Posterior vena cava (tissue), 2 donors: ENCODE results near the gene RHOV. TPM values are rescaled to one million over a fixed set of nuclear protein-coding genes. Genes with fewer than 3 reads are reported as not detected.
"Not testable (repeated sequence)": the region's sequence is repeated elsewhere in the genome, so short reads cannot be mapped to it uniquely, and the experiment has no call there.

ENCODE experiments used
- DNase-seq: peaks from one replicate; pipeline ENCODE4 v3.0.0-alpha.2; 2020; ENCODE audit warnings: low spot score
- intact Hi-C, 2 donors: fragments of 100-400 bp; cut with DNase I; formaldehyde crosslinking; loops; one replicate each; pipeline versions ENCODE4 v1.14.1 to v1.14.2; 2022 to 2023
- total RNA-seq, 2 donors: library from RNA; stranded (reverse); fragmentation: NEBNext Ultra II Directional; extraction: Animal tissue kit (Norgen Biotek cat#: 25700); gene quantifications; one replicate each; pipeline ENCODE4 v1.2.1, GENCODE V29; 2021
- donor health status: DM: yes; HTN: yes; CAD: no.
- donor health status: DM: yes; HTN: yes; CAD: no.

RHOV gene
- total RNA-seq, 2 donors from 2014 or later: not detected

- intact Hi-C loops: no loop called here
- DNase-seq: peak; percentile 32
Measured at GRCh38 chr15:40881351-40881750, 7.3 kb upstream of the RHOV start.

GRCh38 chr15:40879609-40880008 lies 5.6 kb upstream of the RHOV start:
- peak; percentile 12 for DNase-seq
- intact Hi-C loops: no loop called here

GRCh38 chr15:40878785-40879184 lies 4.8 kb upstream of the RHOV start:
- peak; percentile 13 for DNase-seq
- intact Hi-C loops: no loop called here

- no peak for DNase-seq
- intact Hi-C loops: no loop called here
Measured at GRCh38 chr15:40877694-40878093, 3.7 kb upstream of the RHOV start.

- intact Hi-C loops: no loop called here
- no peak for DNase-seq
Measured at GRCh38 chr15:40875991-40876730, 2.1 kb upstream of the RHOV start.

GRCh38 chr15:40872791-40873693 lies 992 bp downstream of the RHOV start:
- DNase-seq: peak; percentile 43
- intact Hi-C loops: loop anchor here in 1 of 2 donors (2.0 kb wide), 1 partner anchor 18 kb away; no protein-coding TSS in a partner anchor

- no peak for DNase-seq
- intact Hi-C loops: loop anchor here in 1 of 2 donors (2.0 kb wide), 1 partner anchor 19 kb away; no protein-coding TSS in a partner anchor
Measured at GRCh38 chr15:40871749-40872617, 2.1 kb downstream of the RHOV start.

- intact Hi-C loops: no loop called here
- no peak for DNase-seq
Measured at GRCh38 chr15:40870716-40871115, 3.3 kb downstream of the RHOV start.

- DNase-seq: no peak
- intact Hi-C loops: no loop called here
Measured at GRCh38 chr15:40869686-40870085, 4.3 kb downstream of the RHOV start.

GRCh38 chr15:40867199-40867598 lies 6.8 kb downstream of the RHOV start:
- intact Hi-C loops: no loop called here
- DNase-seq: no peak

GRCh38 chr15:40863660-40864270 lies 10.3 kb downstream of the RHOV start:
- intact Hi-C loops: no loop called here
- peak; percentile 43 for DNase-seq

- DNase-seq, intact Hi-C loops: not testable (repeated sequence)
Measured at GRCh38 chr15:40861147-40861546, 12.9 kb downstream of the RHOV start.

GRCh38 chr15:40859206-40859851 lies 14.7 kb downstream of the RHOV start:
- intact Hi-C loops: loop anchor here in 1 of 2 donors (5.0 kb wide), 2 partner anchors 33 to 323 kb away; partner anchors contain the start of gene VPS18
- DNase-seq: peak; percentile 89

- intact Hi-C loops: loop anchor here in 1 of 2 donors (5.0 kb wide), 2 partner anchors 34 to 324 kb away; partner anchors contain the start of gene VPS18
- DNase-seq: peak; percentile 64
Measured at GRCh38 chr15:40858706-40859105, 15.3 kb downstream of the RHOV start.

GRCh38 chr15:40857601-40858341 lies 16.3 kb downstream of the RHOV start:
- intact Hi-C loops: loop anchor here in 1 of 2 donors (5.0 kb wide), 2 partner anchors 35 to 325 kb away; partner anchors contain the start of gene VPS18

GRCh38 chr15:40856746-40857145 lies 17.3 kb downstream of the RHOV start:
- peak; percentile 69 for DNase-seq
- intact Hi-C loops: loop anchor here in 1 of 2 donors (5.0 kb wide), 2 partner anchors 36 to 326 kb away; partner anchors contain the start of gene VPS18

More at GRCh38 chr15:40857601-40858341, 16.3 kb downstream of the RHOV start:
- peak; percentile 93 for DNase-seq

- intact Hi-C loops: loop anchor here in 1 of 2 donors (5.0 kb wide), 2 partner anchors 37 to 327 kb away; partner anchors contain the start of gene VPS18
- DNase-seq: peak; percentile 63
Measured at GRCh38 chr15:40855706-40856234, 18.3 kb downstream of the RHOV start.
